A673 (cell line): ENCODE results near the gene VTCN1. TPM values are rescaled to one million over a fixed set of nuclear protein-coding genes. Genes with fewer than 3 reads are reported as not detected.

Source experiments
- BruUV-seq: library from RNA; stranded (reverse); fragments of 400-500 nt; replicated peaks from 2 replicates; lab custom pipeline; 2021; lab: Mats Ljungman, UMichigan
- CTCF ChIA-PET: fragments of 300-600 bp; sonication (Branson Sonifier 250); formaldehyde crosslinking; loops from one replicate; lab custom pipeline; 2022; ENCODE audit warnings: antibody characterized with exemption; lab: Charles Lee
- POLR2A ChIA-PET: fragments of 300-600 bp; sonication (Branson Sonifier 250); formaldehyde crosslinking; loops from one replicate; lab custom pipeline; 2022; ENCODE audit warnings: antibody characterized with exemption; ENCODE audit not compliant: low non-redundant PET; lab: Charles Lee
- DNase-seq: peaks from one replicate; pipeline ENCODE4 v3.0.0-alpha.2; 2015; ENCODE audit warnings: low spot score
- H3K27ac ChIP-seq: fragments of 200-600 bp; sonication (generic); 2 replicates; pipeline ENCODE4 v1.5.1; 2016; ENCODE audit warnings: mixed run types, low read depth, mild to moderate bottlenecking, mixed read lengths, antibody characterized with exemption, low read length; ENCODE audit not compliant: poor library complexity, severe bottlenecking
- H3K27me3 ChIP-seq: fragments of 200-600 bp; sonication (generic); replicated peaks from 2 replicates; pipeline ENCODE4 v1.6.1; 2017; ENCODE audit warnings: mixed run types, low read depth, mild to moderate bottlenecking, mixed read lengths, antibody characterized with exemption, low read length; ENCODE audit not compliant: insufficient read depth, poor library complexity
- H3K36me3 ChIP-seq: fragments of 200-600 bp; sonication (generic); 2 replicates; pipeline ENCODE4 v1.6.1; 2016; ENCODE audit warnings: mixed run types, mild to moderate bottlenecking, mixed read lengths, antibody characterized with exemption, low read length; ENCODE audit not compliant: insufficient read depth, poor library complexity, severe bottlenecking
- H3K4me1 ChIP-seq: fragments of 200-600 bp; sonication (generic); 2 replicates; pipeline ENCODE4 v1.6.1; 2017; ENCODE audit warnings: mixed run types, mild to moderate bottlenecking, mixed read lengths, antibody characterized with exemption, low read length; ENCODE audit not compliant: insufficient read depth, poor library complexity, severe bottlenecking
- H3K4me3 ChIP-seq: fragments of 200-600 bp; sonication (generic); 2 replicates; pipeline ENCODE4 v1.5.1; 2016; ENCODE audit warnings: low read depth, mixed run types, mild to moderate bottlenecking, mixed read lengths, low read length; ENCODE audit not compliant: poor library complexity, severe bottlenecking
- H3K9me3 ChIP-seq: fragments of 200-600 bp; sonication (generic); 2 replicates; pipeline ENCODE4 v1.6.1; 2016; ENCODE audit warnings: mixed run types, low read depth, mild to moderate bottlenecking, mixed read lengths, antibody characterized with exemption, low read length; ENCODE audit not compliant: poor library complexity, severe bottlenecking
- EZH2 ChIP-seq: fragments of 200-600 bp; sonication (generic); IDR thresholded peaks from 2 replicates; pipeline ENCODE4 v1.6.1; 2017; ENCODE audit warnings: borderline replicate concordance, low read depth, mild to moderate bottlenecking, mixed read lengths, antibody characterized with exemption, low read length; ENCODE audit not compliant: poor library complexity, severe bottlenecking
- intact Hi-C: fragments of 100-400 bp; cut with micrococcal nuclease; formaldehyde crosslinking; loops from one replicate; pipeline ENCODE4 v1.10.0; 2022; ENCODE audit not compliant: unreplicated experiment
- total RNA-seq: library from RNA; stranded (reverse); gene quantifications from 2 replicates; pipeline ENCODE4 v1.2.3, GENCODE V29; 2021
- TF ChIP-seq, protein P1 (sequence below): fragments of 300-800, 200-600 bp; sonication (generic); conservative IDR thresholded peaks from 2 replicates; pipeline ENCODE4 v1.5.1; 2017; ENCODE audit warnings: low read depth, mild to moderate bottlenecking, antibody characterized with exemption, low read length, moderate library complexity, mixed read lengths

VTCN1 gene
- total RNA-seq, 1 experiment from 2014 or later, result not detected

DNA sequence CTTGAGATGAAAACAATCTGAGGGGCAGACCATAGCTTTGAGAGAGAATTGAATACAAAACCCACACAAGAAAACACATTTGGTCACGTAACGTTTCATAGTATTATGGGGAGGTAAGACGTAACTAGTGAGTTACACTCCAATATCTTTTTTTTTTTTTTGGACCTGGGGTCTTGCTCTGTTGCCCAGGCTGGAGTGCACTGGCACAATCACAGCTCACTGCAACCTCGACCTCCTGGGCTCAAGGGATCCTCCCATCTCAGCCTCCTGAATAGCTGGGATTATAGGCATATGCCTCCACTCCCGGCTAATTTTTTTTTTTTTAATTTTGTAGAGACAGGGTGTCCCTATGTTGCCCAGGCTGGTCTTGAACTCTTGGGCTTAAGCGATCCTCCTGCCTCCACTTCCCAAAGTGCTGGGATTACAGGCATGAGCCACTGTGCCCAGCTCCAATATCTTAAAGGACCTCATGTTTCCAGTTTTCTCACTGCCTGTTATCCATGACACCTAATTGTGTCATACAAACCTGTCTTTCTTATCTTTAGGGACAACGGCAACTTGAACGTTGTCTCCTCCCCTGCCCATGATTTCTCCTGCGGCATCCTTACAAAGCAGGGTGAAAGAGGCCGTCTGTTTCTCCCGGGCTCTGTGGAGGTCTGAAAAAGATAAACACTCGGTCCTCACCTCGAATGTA, 94.5 kb downstream of the VTCN1 start:
- CTCF ChIA-PET, result no interaction called here
- POLR2A ChIA-PET, result interaction anchor here (0.6 kb wide), 1 partner anchor 378 kb away, joined by 3 read pairs; no protein-coding TSS in a partner anchor
- Histone ChIP-seq H3K27me3 (no peaks in the 10 kb centered on the region), H3K4me3 (no peak overlapping the region), H3K36me3 (no peaks in the 10 kb centered on the region), H3K27ac (no peak overlapping the region), H3K9me3 (no peaks in the 10 kb centered on the region), H3K4me1 (no peaks in the 10 kb centered on the region)
- BruUV-seq, result no TSS peak
- intact Hi-C loops, result no loop called here
- TF ChIP-seq, protein P1, sequence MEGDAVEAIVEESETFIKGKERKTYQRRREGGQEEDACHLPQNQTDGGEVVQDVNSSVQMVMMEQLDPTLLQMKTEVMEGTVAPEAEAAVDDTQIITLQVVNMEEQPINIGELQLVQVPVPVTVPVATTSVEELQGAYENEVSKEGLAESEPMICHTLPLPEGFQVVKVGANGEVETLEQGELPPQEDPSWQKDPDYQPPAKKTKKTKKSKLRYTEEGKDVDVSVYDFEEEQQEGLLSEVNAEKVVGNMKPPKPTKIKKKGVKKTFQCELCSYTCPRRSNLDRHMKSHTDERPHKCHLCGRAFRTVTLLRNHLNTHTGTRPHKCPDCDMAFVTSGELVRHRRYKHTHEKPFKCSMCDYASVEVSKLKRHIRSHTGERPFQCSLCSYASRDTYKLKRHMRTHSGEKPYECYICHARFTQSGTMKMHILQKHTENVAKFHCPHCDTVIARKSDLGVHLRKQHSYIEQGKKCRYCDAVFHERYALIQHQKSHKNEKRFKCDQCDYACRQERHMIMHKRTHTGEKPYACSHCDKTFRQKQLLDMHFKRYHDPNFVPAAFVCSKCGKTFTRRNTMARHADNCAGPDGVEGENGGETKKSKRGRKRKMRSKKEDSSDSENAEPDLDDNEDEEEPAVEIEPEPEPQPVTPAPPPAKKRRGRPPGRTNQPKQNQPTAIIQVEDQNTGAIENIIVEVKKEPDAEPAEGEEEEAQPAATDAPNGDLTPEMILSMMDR, result no peak
- TF ChIP-seq EZH2, result no peak
- no peak for DNase-seq

DNA sequence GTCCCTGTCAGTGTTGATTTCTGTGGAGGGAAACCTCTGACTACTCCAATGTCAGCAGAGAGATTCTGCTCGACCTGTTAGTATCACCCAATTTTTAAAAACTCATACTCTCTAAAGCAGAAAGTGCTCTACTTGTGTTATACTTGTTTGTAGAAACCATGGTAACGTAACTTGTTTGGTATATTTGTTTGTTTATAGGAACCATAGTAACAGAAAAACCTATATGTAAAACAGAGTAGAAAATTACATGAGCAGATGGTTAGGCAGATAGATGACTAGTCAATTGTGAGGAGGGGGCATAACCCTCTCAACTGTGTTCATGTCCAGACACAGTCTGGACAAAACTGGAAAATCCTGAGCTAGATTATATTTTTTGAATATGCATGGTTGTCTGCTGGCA, 95.8 kb downstream of the VTCN1 start:
- H3K9me3 ChIP-seq, result no peaks in the 10 kb centered on the region
- CTCF ChIA-PET, result interaction anchor here (0.9 kb wide), 1 partner anchor 14 kb away, joined by 3 read pairs; no protein-coding TSS in a partner anchor
- intact Hi-C loops, result no loop called here
- H3K27me3 ChIP-seq, result no peaks in the 10 kb centered on the region
- DNase-seq, result no peak
- H3K27ac ChIP-seq, result no peak overlapping the region
- no peaks in the 10 kb centered on the region for H3K36me3 ChIP-seq
- no peaks in the 10 kb centered on the region for H3K4me1 ChIP-seq
- H3K4me3 ChIP-seq, result no peak overlapping the region
- POLR2A ChIA-PET, result no interaction called here
- TF ChIP-seq, protein P1, result no peak
- TF ChIP-seq EZH2, result no peak
- BruUV-seq, result no TSS peak

DNA sequence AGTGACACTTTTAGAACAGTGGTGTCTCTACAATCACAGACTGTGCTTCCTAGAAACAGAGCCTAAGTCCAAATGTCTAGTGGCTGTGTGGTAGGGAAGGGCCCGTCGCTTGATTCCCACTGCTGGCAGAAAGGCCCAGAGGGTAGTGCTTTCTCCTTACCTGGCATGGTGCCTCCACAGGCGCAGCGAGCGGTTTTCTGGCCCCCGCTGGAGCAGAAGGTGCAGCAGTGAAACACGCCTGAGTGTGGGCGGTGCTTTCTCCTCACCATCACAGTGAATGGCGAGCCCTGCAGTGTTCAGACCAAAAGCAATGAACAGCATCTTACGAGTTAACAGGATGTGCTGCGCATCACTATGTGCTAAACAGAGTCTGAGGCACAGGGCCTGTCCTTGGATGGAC, 97.5 kb downstream of the VTCN1 start:
- TF ChIP-seq, protein P1, result no peak
- TF ChIP-seq EZH2, result no peak
- ChIA-PET POLR2A (no interaction called here), CTCF (no interaction called here)
- no peak overlapping the region for H3K27ac ChIP-seq
- no peaks in the 10 kb centered on the region for H3K36me3 ChIP-seq
- BruUV-seq, result no TSS peak
- no peaks in the 10 kb centered on the region for H3K27me3 ChIP-seq
- intact Hi-C loops, result no loop called here
- no peak overlapping the region for H3K4me3 ChIP-seq
- DNase-seq, result no peak
- no peaks in the 10 kb centered on the region for H3K4me1 ChIP-seq
- no peaks in the 10 kb centered on the region for H3K9me3 ChIP-seq
